Glomerular visceral epithelial cell (primary cell): ENCODE data around the gene RPRML.
"Not testable (repeated sequence)": the region's sequence is repeated elsewhere in the genome, so short reads cannot be mapped to it uniquely, and the experiment has no call there.

Experiments
- DNase-seq: peaks from one replicate; pipeline ENCODE4 v3.0.0-alpha.2; 2016; ENCODE audit errors: extremely low spot score

Gene RPRML

DNA sequence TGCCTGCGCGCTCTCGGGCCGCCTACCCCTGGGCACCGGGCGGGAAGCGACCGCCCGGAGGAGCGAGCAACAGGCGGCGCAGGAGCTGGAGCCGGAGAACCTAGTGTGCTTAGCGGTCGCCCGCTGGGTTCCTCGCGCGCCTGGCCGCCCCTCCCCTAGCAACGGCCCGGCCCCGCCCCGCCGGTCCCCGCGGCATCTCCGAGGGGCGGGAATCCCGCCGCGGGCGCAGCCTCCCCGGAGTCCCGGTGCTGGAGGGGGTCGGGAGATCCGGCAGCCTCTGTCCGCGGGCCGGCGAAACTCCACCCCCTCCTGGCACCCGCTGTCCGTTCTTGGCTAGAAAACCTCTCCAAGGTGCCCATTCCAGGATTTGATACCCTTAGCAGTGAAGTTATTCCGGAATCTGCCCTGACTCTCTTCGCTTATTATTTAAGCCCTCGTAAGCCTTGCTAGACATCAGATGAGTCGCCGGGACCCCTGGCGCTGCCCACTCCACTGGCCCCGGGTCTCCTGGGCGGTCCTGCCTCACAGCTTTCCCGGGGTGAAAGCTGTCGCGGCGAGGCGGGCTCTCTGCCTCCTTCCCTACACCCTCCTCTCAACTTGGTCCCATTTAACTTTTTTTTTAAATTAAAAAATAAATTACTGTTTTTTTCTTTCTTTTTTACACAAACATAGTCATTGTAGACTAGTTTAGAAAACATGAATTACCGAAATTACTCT is at the start of gene RPRML:
Gene RPRML (minus strand): TSS at position 107 of the 717 bp plus-strand sequence. CDS start 246 bp downstream, outside the sequence.
- peak; percentile 34 for DNase-seq

- DNase-seq: not testable (repeated sequence)
Measured at GRCh38 chr17:47016966-47017365, 37.9 kb upstream of the RPRML start.

DNA sequence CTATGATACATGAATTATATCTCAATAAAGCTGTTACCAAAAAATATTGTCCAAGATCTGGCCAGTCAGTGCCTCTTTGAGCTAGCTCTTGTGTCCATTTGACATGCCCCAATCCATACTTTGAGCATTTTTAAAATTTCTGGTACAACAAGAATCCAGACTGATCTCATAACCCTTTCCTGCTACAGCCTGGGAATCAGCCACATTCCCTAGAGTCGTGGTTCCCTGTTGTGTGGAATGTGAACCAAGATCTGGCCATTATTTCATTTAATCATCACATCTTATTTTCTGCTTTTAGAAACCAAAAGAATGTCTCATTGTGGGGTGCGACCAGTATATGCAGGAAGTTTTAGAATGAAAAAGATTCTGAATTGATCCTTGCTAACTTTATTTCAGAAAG is 34.3 kb upstream of the RPRML start:
- DNase-seq: no peak

DNA sequence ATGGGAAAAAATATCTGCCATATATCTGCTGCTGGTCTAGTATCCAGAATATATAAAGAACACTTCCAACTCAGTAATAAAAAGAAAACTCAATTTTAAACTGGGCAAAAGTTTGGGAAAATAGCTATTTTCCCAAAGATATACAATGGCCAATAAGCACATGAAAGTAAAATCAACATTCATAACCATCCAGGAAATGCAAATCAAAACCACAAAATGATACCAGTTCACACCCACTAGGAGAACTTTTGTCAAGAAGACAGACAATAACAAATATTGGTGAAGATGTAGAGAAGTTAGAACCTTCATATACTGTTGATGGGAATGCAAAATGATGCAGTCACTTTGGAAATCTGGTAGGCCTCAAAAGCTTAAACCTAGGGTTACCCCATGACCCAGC is 33.4 kb upstream of the RPRML start:
- DNase-seq: no peak

DNA sequence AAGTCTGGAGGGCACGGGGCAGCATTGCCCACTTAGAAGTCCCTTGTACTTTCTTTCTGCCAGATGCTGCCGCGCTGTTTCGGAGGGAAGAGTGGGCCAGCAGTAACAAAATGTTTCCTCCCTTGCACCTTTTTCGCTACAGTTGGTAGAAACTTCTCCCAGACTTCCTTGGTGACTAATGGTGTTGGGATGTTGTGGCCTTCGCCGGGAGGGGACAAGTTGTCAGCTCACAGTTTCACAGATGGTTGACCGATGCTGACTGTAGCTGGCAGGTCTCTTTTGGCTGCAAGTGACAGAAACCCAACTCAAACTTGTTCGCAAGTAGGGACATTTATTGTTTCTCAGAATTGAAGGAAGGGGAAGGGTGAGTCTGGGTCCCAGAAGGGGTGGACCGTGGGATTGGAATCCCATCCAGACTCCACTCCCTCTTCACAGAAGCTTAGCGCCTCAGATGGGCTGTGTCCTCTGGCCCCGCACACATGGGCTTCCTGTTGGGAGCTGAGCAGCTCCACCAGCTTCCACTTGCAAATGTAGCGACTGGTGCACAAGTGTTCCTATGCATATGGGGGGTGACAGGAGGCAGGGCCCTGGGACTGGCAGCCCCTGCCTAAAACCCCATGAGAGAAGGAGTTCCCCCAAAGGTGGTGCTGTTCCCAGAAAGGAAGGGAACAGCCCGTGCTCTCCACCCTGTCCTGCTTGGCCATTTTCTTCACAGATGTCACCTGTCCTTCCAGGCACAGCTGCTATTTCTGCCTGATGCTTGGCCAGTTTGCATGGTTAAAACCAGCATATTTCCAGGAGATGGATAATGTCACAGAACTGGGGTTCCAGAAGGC is 30.9 kb upstream of the RPRML start:
- DNase-seq: peak; percentile 35

- DNase-seq: no peak
Measured at GRCh38 chr17:47004906-47005305, 25.9 kb upstream of the RPRML start.

- DNase-seq: not testable (repeated sequence)
Measured at GRCh38 chr17:47003864-47004263, 24.8 kb upstream of the RPRML start.

DNA sequence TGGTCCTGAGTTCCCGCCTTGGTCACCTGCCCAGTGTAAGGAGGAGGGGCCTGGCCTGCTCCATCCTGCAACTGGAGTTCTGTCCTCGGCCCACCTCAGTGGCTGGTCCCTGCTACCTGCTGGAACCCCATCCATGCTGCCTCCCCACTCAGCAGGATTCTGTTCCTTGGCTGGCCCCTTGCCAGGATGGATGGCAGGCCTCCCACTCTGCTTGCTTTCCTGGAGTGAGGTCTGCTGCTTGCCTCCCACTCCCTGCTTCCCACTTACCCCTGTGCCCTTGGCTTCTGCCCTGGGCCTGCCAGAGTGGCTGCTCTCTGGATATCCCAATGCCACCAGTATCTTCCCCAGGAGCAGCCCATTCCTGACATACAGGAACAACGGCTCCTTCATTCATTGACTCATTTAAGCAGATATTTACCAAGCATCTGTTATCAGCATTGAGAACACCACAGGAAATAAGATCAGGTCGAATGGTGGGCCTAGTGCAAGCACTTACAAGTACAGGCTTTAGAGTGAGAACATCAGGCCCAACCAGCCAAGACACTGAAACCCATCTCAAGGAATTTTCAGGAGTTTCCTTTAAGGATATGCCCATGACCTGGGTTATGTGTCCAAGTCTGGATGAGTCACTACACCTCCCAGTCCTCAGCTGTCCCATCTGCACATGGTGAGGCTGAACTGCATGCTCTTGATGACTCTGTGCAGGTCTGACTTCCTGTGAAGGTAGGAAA is 17.0 kb upstream of the RPRML start:
- DNase-seq: peak; percentile 51

- no peak for DNase-seq
Measured at GRCh38 chr17:46994993-46995392, 15.9 kb upstream of the RPRML start.

GRCh38 chr17:46991617-46992016 is 12.6 kb upstream of the RPRML start:
- no peak for DNase-seq

DNA sequence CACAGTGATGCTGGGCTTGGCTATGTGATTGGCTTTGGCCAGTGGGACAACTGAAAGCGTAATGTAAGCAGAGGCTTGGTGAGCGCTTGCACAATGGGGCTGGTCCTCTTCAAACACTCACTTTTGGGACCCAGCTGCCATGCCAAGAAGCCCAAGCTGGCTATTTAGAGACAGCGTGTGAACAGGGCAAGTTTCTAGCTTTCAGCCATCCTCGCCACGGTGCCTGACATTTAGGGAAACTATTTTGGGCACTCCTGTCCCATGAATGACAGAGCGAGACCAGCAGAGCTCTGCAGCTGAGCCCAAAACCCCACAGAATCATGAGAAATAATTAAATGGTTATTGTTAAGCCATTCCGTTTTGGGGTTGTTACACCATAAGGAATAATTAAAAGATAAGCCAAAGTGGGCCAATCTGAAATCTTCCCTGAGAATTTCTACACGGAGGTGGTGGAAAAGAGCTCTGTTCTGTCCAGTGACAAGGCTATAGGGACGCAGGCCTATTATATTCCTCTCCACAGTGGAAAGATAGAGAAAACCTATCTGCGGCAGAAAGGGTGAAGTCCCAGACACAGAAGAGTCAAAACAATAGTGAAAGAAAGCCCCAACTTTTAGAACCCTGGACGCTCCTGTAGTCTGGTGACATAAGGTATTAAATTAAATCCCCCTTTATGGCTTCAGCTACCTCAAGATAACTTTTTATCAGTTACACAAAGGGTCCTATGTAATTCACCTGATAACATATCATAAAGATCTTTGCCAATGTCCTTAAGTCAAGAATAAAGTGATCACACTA is 10.8 kb upstream of the RPRML start:
- DNase-seq: no peak

DNA sequence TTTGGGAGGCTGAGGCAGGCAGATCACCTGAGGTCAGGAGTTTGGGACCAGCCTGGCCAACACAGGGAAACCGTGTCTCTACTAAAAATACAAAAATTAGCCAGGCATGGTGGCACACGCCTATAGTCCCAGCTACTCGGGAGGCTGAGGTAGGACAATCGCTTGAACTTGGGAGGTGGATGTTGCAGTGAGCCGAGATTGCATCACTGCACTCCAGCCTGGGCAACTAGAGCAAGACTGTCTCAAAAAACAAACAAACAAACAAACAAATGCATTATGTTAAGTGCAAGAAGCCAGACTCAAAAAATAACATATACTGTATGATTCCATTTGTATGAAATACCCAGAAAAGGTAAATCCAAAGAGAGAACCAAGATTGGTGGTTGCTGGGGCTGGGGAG is 8.9 kb upstream of the RPRML start:
- DNase-seq: not testable (repeated sequence)

DNA sequence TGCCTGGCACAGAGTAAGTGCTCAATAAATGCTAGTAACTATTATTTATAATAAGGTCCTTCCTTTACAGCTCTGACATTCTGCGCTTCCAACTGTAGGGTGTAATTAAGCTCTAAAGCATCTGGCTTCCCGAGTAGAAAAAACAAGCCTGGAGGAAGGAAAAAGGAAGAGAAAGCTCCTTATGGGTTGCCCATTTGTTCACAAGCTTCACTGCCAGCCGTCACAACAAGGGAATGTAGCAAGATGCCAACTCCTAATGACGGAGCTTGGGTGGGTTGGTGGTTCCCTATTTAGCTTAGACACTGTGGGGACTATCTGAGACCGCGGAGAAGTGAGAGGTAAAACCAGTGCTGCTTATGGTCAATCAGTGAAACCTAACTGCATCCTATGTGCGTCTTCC is 7.3 kb upstream of the RPRML start:
- no peak for DNase-seq

GRCh38 chr17:46984892-46985291 is 5.8 kb upstream of the RPRML start:
- no peak for DNase-seq

- no peak for DNase-seq
Measured at GRCh38 chr17:46984341-46984740, 5.3 kb upstream of the RPRML start.

DNA sequence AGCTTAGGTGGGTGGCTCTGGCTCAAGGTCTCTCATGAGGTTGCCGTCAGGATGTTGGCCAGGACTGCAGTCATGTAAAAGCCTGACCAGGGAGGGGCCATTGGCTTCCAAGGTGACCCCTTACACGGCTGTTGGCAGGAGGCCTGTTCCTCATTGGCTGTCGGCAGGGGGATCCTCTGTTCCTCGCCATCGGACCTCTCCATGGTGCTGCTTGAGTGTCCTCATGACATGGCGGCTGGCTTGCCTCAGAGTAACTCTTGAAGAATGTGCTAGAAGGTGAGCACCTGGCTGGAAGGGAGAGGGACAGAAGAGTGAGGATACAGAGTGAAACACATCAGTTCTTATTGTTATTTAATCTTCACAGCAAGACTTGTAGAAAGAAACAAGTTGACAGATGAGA is 4.7 kb upstream of the RPRML start:
- DNase-seq: no peak

DNA sequence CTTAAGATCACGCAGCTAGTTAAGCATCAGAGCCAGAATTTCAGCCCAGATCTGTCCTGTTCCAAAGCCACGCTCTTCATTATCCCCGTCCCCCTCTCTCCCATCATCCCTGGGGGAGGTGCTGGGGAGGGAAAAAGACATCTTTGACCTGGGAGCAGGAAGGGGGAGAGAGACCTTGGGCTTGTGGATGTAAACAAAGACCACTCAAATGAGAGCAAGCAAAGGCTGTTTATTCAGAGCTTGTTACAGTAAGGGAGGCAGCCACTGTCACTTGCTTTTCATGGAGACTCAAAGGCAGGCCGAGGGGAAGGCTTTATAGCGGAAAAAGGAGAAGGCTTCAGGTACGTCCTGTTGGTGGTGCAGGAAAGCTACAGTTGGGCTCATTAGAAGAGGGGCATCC is 3.5 kb upstream of the RPRML start:
- no peak for DNase-seq

DNA sequence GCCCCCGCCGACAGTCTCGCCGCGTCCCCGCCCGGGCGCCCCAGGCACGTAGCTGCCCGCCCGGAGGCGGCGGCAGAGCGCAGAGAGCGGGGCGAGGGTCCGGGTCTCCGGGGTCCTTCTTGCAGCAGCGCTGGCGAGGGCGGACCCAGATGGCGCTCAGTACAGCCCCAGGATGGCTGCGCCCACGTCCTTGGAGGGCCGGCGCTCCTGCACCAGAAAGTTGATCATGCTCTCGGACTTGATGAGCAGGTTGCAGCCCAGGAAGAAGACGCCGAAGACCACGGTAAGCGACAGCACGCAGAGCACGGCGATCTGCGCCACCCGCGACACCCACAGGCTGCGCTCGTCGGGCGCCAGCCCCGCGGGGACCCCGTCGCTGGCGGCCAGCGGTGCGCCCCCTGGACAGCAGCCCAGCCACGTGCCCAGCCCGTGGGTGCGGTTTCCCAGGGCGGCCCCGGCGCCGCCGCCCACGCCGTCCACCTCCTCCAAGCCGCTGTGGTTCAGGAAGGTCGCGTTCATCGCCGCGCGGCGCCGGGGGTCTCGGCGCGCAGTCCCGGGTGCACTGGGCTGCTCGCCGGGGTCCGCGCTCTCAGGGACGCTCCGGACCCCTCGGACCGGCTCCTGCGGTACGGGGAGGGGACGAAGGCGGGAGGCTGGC is 435 bp downstream of the RPRML start:
- no peak for DNase-seq

DNA sequence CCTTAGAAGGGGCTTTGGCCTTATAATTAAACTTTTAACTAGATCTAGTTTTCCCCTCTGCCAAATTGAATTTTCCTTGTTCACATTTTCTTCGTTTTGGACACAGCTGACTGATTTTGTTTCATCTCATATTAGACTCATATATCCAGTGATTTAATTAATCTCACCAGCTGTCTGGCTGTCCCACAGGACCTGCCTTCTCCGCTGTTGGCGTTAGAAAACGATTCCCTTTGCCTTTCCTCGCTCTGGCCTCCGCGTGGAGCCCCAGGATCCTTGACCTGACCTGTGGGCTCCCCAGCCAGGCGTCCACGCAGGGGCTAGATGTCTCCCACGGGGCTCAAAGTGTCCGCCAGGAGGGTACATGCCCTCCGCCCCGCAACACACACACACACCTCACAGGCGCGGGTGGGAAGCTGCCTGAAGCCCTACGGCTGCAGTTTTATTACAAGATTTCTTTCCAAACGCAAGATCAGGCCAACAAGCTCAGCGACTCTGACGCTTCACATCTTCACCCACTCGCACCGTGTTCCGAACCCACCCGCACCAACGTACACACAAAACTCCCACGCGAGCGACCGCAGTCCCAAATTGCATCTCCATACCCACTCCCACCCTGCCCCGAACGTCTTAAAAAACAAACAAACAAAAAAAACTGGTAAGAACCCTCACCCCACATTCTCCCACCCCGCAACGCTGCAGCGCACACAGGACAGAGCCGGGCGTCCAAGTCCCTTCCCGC is 1.1 kb downstream of the RPRML start:
- DNase-seq: no peak

GRCh38 chr17:46977348-46977747 is 1.7 kb downstream of the RPRML start:
- peak; percentile 24 for DNase-seq
